ENCODE measurements around the gene TOM1. TPM values are rescaled to one million over a fixed set of nuclear protein-coding genes. Genes with fewer than 3 reads are reported as not detected.
A peak's percentile ranks its signal among the peaks of the same experiment; 100 is the strongest.

The TOM1 gene
- total and polyA plus RNA-seq, 2 experiments from 2014 or later = 108 to 114 TPM

GRCh38 chr22:35378621-35379020, 78.9 kb downstream of the TOM1 start:
- WGBS (ENCODE audit: low lambda C conversion rate, missing lambda C conversion rate) = 60% methylated on average over 3 of the region's 3 CpGs
- H3K4me1 ChIP-seq (ENCODE audit: insufficient read depth) = peaks cover 50% of the 10 kb centered on the region
- peak overlapping the region; percentile 70 for H3K27ac ChIP-seq

GRCh38 chr22:35379146-35379993, 79.7 kb downstream of the TOM1 start:
- TF ChIP-seq CTCF (IDR thresholded peaks at IDR 0.05; ENCODE audit: poor library complexity) (no peak), EZH2 (IDR thresholded peaks at IDR 0.05; ENCODE audit: borderline replicate concordance) (no peak), EZH2phosphoT487 (IDR thresholded peaks at IDR 0.05; ENCODE audit: low read depth, severe bottlenecking, unreplicated experiment) (no peak)
- Histone ChIP-seq H3K4me2 (peak overlapping the region; percentile 53), H3K4me1 (ENCODE audit: insufficient read depth) (peaks cover 50% of the 10 kb centered on the region), H3K9me2 (replicated peaks; ENCODE audit: insufficient read depth) (no peaks in the 10 kb centered on the region), H3K36me3 (replicated peaks; ENCODE audit: insufficient read depth, low read depth) (no peaks in the 10 kb centered on the region), H3K27me3 (no peaks in the 10 kb centered on the region), H4K20me1 (ENCODE audit: insufficient read depth, poor library complexity, severe bottlenecking) (no peaks in the 10 kb centered on the region), H3K79me2 (peaks cover 20% of the 10 kb centered on the region), H3K27ac (peak overlapping the region; percentile 70), H2AFZ (no peak overlapping the region), H3K4me3 (no peak overlapping the region), H3K9me3 (ENCODE audit: low read depth) (no peaks in the 10 kb centered on the region)
- 61% methylated on average over 10 of the region's 10 CpGs for WGBS (ENCODE audit: low lambda C conversion rate, missing lambda C conversion rate)
- peak; percentile 74 for DNase-seq (ENCODE audit: low spot score)

More at GRCh38 chr22:35378621-35379020, 78.9 kb downstream of the TOM1 start:
- Histone ChIP-seq H4K20me1 (ENCODE audit: insufficient read depth, poor library complexity, severe bottlenecking) (no peaks in the 10 kb centered on the region), H2AFZ (no peak overlapping the region), H3K9me2 (replicated peaks; ENCODE audit: insufficient read depth) (no peaks in the 10 kb centered on the region), H3K27me3 (no peaks in the 10 kb centered on the region), H3K4me3 (no peak overlapping the region), H3K79me2 (peaks cover 20% of the 10 kb centered on the region), H3K36me3 (replicated peaks; ENCODE audit: insufficient read depth, low read depth) (no peaks in the 10 kb centered on the region), H3K9me3 (ENCODE audit: low read depth) (no peaks in the 10 kb centered on the region), H3K4me2 (peak overlapping the region; percentile 53)
- no peak for DNase-seq (ENCODE audit: low spot score)
- TF ChIP-seq EZH2 (IDR thresholded peaks at IDR 0.05; ENCODE audit: borderline replicate concordance) (no peak), EZH2phosphoT487 (IDR thresholded peaks at IDR 0.05; ENCODE audit: low read depth, severe bottlenecking, unreplicated experiment) (no peak), CTCF (IDR thresholded peaks at IDR 0.05; ENCODE audit: poor library complexity) (no peak)

GRCh38 chr22:35380013-35380412, 80.3 kb downstream of the TOM1 start:
- Histone ChIP-seq H3K27ac (peak overlapping the region; percentile 70), H3K4me2 (peak overlapping the region; percentile 86), H3K9me2 (replicated peaks; ENCODE audit: insufficient read depth) (no peaks in the 10 kb centered on the region), H4K20me1 (ENCODE audit: insufficient read depth, poor library complexity, severe bottlenecking) (no peaks in the 10 kb centered on the region), H3K79me2 (peaks cover 20% of the 10 kb centered on the region), H3K4me3 (no peak overlapping the region), H3K36me3 (replicated peaks; ENCODE audit: insufficient read depth, low read depth) (no peaks in the 10 kb centered on the region), H2AFZ (no peak overlapping the region), H3K9me3 (ENCODE audit: low read depth) (no peaks in the 10 kb centered on the region), H3K27me3 (no peaks in the 10 kb centered on the region), H3K4me1 (ENCODE audit: insufficient read depth) (peaks cover 51% of the 10 kb centered on the region)
- WGBS (ENCODE audit: low lambda C conversion rate, missing lambda C conversion rate) = 83% methylated on average over 6 of the region's 6 CpGs
- TF ChIP-seq CTCF (IDR thresholded peaks at IDR 0.05; ENCODE audit: poor library complexity) (no peak), EZH2phosphoT487 (IDR thresholded peaks at IDR 0.05; ENCODE audit: low read depth, severe bottlenecking, unreplicated experiment) (no peak), EZH2 (IDR thresholded peaks at IDR 0.05; ENCODE audit: borderline replicate concordance) (no peak)
- peak; percentile 44 for DNase-seq (ENCODE audit: low spot score)
